ENCODE measurements around the gene CA12.
A peak's percentile ranks its signal among the peaks of the same experiment; 100 is the strongest.

CA12 gene

DNA sequence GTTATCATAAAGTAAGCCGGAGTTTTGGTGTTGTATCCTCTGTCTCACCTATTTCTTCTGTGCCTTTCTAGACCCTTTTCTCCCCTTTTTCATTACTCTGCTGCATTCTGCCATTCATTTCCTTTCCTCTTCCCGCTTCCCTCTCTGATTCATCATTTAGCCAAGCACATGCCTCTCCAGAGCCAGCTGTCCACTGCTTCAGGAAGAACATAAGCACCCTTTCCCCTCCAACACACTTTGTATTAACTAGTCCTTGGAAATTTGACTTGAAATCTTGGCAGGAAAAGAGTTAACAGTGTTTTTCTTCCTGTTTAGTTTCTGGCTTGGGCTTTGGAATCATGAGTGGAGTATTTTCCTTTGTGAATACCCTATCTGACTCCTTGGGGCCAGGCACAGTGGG lies 94.5 kb downstream of the CA12 start:
- H3K4me3 ChIP-seq (ENCODE audit: extremely low read depth, insufficient read depth, low read length, poor library complexity, severe bottlenecking): no peak overlapping the region
- H3K36me3 ChIP-seq (ENCODE audit: control insufficient read depth, insufficient read depth, low read length): no peaks in the 10 kb centered on the region
- peak overlapping the region; percentile 38 for H3K27ac ChIP-seq (ENCODE audit: low read depth, low read length, severe bottlenecking)
- H3K4me1 ChIP-seq (ENCODE audit: control insufficient read depth, insufficient read depth, low read length, poor library complexity, severe bottlenecking): peaks cover 23% of the 10 kb centered on the region
- 74 to 88% methylated on average over 2 of the region's 2 CpGs for WGBS, 2 experiments (ENCODE audit: insufficient coverage in 2 of 2)
- no peaks in the 10 kb centered on the region for H3K9me3 ChIP-seq (ENCODE audit: control insufficient read depth, low read length)

DNA sequence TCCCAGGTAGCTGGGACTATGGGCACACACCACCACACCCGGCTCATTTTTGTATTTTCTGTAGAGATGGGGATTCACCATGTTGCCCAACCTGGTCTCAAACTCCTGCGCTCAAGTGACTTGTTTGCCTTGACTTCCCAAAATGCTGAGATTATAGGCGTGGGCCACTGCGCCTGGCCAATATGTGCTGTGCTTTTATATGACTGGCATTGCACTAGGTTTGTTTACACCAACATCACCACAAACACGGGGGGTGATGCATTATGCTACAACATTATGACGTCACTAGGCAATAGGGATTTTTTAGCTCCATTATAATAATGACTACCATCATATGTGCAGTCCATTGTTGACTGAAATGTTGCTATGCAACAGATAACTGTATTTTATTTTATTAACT lies 97.3 kb downstream of the CA12 start:
- H3K4me3 ChIP-seq (ENCODE audit: extremely low read depth, insufficient read depth, low read length, poor library complexity, severe bottlenecking): no peak overlapping the region
- H3K4me1 ChIP-seq (ENCODE audit: control insufficient read depth, insufficient read depth, low read length, poor library complexity, severe bottlenecking): peaks cover 7% of the 10 kb centered on the region
- H3K36me3 ChIP-seq (ENCODE audit: control insufficient read depth, insufficient read depth, low read length): no peaks in the 10 kb centered on the region
- H3K27ac ChIP-seq (ENCODE audit: low read depth, low read length, severe bottlenecking): no peak overlapping the region
- WGBS, 2 experiments (ENCODE audit: insufficient coverage in 2 of 2): 84 to 100% methylated on average over 1 to 2 of the region's 6 CpGs
- no peaks in the 10 kb centered on the region for H3K9me3 ChIP-seq (ENCODE audit: control insufficient read depth, low read length)

DNA sequence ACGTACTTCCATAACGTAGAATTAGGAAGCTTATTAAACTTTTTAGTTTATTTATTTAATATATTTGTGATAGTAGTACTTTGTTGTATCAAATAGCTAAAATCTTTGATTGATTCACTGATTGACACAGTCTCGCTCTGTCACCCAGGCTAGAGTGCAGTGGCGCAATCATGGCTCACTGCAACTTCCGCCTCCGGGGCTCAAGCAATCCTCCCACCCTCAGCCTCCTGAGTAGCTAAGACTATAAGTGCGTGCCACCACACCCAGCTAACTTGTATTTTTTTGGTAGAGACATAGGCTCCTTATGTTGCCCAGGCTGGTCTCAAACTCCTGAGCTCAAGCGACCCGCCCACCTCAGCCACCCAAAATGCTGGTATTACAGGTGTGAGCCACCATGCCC lies 98.5 kb downstream of the CA12 start:
- Histone ChIP-seq H3K4me3 (ENCODE audit: extremely low read depth, insufficient read depth, low read length, poor library complexity, severe bottlenecking) (no peak overlapping the region), H3K4me1 (ENCODE audit: control insufficient read depth, insufficient read depth, low read length, poor library complexity, severe bottlenecking) (peaks cover 7% of the 10 kb centered on the region), H3K36me3 (ENCODE audit: control insufficient read depth, insufficient read depth, low read length) (no peaks in the 10 kb centered on the region), H3K9me3 (ENCODE audit: control insufficient read depth, low read length) (no peaks in the 10 kb centered on the region), H3K27ac (ENCODE audit: low read depth, low read length, severe bottlenecking) (no peak overlapping the region)
- 93 to 95% methylated on average over 4 to 5 of the region's 9 CpGs for WGBS, 2 experiments (ENCODE audit: insufficient coverage in 2 of 2)

DNA sequence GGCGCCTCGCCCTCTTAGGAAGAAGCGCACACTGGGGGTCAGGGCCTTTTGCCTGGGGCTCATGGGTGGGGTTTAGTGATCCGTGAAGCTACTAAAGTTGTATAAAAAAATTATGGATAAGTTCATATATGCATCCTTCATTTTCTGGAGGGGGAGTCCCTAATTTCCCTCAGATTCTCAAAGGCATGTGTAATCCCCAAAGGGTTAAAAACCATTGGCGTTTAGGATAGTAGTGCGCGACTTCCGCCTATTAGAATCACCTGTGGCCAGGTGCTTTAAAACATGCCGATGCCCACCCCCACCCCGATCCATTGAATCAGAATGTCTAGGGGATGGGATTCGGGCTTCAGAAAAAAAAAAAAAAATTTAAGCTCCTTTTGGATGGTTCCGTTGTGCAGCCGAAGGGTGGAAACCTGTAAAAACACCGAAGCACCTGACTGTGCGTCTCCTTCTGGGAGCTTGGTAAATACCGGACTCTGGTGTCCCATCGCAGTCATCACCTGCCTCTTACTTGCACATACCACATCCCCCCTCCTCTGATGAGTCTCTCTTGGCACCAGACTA lies 103.7 kb downstream of the CA12 start:
- H3K9me3 ChIP-seq (ENCODE audit: control insufficient read depth, low read length): no peaks in the 10 kb centered on the region
- H3K27ac ChIP-seq (ENCODE audit: low read depth, low read length, severe bottlenecking): no peak overlapping the region
- H3K4me1 ChIP-seq (ENCODE audit: control insufficient read depth, insufficient read depth, low read length, poor library complexity, severe bottlenecking): peaks cover 9% of the 10 kb centered on the region
- H3K36me3 ChIP-seq (ENCODE audit: control insufficient read depth, insufficient read depth, low read length): no peaks in the 10 kb centered on the region
- H3K4me3 ChIP-seq (ENCODE audit: extremely low read depth, insufficient read depth, low read length, poor library complexity, severe bottlenecking): peak overlapping the region; percentile 52
- WGBS, 2 experiments (ENCODE audit: insufficient coverage in 2 of 2): 50 to 53% methylated on average over 10 to 13 of the region's 17 CpGs

DNA sequence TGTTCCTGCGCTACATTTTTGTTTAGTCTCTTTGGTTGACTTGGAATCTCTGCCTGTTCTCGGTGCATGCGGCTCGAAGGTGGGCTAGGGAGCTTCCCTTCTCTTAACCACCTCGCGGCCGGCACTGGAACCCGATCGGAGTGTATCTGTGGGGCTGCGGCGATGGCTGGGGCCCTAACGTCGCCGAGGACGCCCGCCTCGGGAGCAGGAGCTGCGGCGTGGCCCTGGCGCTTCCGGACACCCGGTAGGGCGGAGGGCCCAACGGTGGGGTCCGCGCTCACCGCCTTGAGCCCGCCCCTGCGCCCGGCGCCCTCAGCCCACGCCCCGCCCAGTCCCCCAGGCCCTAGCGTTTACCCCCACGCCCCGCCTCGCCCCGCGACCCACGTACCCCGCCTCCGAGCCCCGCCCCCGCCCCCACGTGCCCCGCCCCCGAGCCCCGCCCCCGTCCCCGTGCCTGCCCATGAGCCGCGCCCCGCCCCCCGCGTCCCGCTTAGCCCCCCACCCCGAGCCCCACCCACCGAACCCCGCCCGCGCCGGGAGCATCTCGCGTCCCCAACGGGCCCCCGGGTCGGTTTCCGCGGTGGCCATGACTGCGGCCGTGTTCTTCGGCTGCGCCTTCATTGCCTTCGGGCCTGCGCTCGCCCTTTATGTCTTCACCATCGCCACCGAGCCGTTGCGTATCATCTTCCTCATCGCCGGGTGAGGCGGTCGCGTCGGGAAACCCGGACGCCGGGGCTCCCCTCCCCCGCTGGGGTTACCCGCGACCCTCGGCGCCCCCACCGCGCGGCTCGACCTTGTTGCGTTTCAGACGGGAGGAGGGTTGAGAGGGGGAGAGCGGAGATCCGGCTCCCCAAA lies 104.4 kb downstream of the CA12 start, which contains the start of gene APH1B:
APH1B (plus strand) TSS at position 568 of the 855 bp plus-strand sequence; CDS start at position 587, 19 bp downstream.
- Histone ChIP-seq H3K4me3 (ENCODE audit: extremely low read depth, insufficient read depth, low read length, poor library complexity, severe bottlenecking) (peak within 1 kb of the TSS; percentile 52), H3K4me1 (ENCODE audit: control insufficient read depth, insufficient read depth, low read length, poor library complexity, severe bottlenecking) (peaks cover 9% of the 10 kb centered on the region), H3K27ac (ENCODE audit: low read depth, low read length, severe bottlenecking) (no peak within 1 kb of the TSS)

DNA sequence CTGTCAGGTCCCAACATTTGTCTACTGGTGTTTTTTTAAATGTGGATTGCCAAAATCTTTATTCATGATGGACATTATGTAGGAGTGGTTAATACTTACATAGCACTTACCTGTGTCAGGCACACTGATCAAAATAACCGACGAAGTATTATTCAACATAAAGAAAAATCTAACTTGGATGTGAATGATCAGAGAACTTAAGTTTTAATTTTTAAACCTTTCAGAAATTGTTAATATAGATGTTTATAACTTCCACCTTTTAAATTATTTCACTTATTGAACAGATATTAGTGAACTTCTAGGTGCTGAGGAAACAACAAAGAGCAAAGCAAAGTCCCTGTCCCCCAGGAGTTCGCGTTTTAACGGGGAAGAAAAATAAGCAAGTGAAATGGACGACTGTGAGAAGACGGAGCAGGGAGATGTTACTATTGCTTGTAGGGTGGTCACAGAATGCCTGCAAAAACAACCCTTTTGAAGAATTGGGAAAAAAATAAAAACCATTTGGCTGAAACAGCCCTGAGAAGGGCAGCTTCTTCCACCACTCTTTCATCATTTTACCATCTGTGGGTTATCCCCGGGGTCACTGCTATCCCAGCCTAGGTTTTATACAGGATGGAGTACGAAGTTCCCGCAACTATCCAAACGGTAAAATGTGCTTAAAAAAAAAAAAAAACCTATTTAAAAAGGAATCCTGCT lies 105.2 kb downstream of the CA12 start:
- Histone ChIP-seq H3K4me1 (ENCODE audit: control insufficient read depth, insufficient read depth, low read length, poor library complexity, severe bottlenecking) (peaks cover 9% of the 10 kb centered on the region), H3K36me3 (ENCODE audit: control insufficient read depth, insufficient read depth, low read length) (no peaks in the 10 kb centered on the region), H3K27ac (ENCODE audit: low read depth, low read length, severe bottlenecking) (no peak overlapping the region), H3K4me3 (ENCODE audit: extremely low read depth, insufficient read depth, low read length, poor library complexity, severe bottlenecking) (peak overlapping the region; percentile 48), H3K9me3 (ENCODE audit: control insufficient read depth, low read length) (no peaks in the 10 kb centered on the region)
- WGBS, 2 experiments (ENCODE audit: insufficient coverage in 2 of 2): 8 to 13% methylated on average over 7 of the region's 11 CpGs

More for the DNA sequence above, 104.4 kb downstream of the CA12 start, which contains the start of gene APH1B:
- Histone ChIP-seq H3K36me3 (ENCODE audit: control insufficient read depth, insufficient read depth, low read length) (no peaks in the 10 kb centered on the region), H3K9me3 (ENCODE audit: control insufficient read depth, low read length) (no peaks in the 10 kb centered on the region)
- WGBS, 2 experiments (ENCODE audit: insufficient coverage in 2 of 2): 0% methylated on average over 44 to 53 of the region's 102 CpGs

DNA sequence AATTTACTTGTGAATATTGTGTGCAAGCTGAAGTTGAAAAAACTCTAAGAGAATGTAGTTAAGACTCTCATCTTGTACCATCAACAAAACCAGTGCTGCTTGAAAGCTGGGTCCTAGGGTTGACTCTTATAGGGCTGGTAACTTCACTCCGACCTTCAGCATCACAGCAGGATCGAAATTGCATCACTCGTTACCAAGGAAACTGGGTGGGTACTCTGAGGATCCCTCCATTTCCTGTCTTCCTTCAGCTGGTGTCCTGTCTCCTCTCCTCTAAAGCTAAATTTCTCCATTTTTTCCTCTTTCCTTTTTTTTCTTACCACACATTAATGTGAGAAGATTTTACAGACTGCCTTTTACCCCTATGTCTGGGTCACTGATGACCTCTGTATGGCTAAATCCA lies 107.2 kb downstream of the CA12 start:
- no peak overlapping the region for H3K27ac ChIP-seq (ENCODE audit: low read depth, low read length, severe bottlenecking)
- H3K4me3 ChIP-seq (ENCODE audit: extremely low read depth, insufficient read depth, low read length, poor library complexity, severe bottlenecking): no peak overlapping the region
- no peaks in the 10 kb centered on the region for H3K36me3 ChIP-seq (ENCODE audit: control insufficient read depth, insufficient read depth, low read length)
- H3K9me3 ChIP-seq (ENCODE audit: control insufficient read depth, low read length): no peaks in the 10 kb centered on the region
- 79 to 91% methylated on average over 3 of the region's 3 CpGs for WGBS, 2 experiments (ENCODE audit: insufficient coverage in 2 of 2)
- H3K4me1 ChIP-seq (ENCODE audit: control insufficient read depth, insufficient read depth, low read length, poor library complexity, severe bottlenecking): peaks cover 9% of the 10 kb centered on the region
